HepG2 (cell line): ENCODE results near the gene CNOT1. TPM values are rescaled to one million over a fixed set of nuclear protein-coding genes. Genes with fewer than 3 reads are reported as not detected.

ENCODE experiments used
- GFI1 ChIP-seq: sonication (generic); formaldehyde crosslinking; IDR thresholded peaks from 2 replicates; pipeline ENCODE4 v1.5.0; 2020; ENCODE audit warnings: missing genetic modification reagents, mild to moderate bottlenecking, borderline replicate concordance
- HIVEP1 ChIP-seq: sonication (generic); formaldehyde crosslinking; IDR thresholded peaks from 2 replicates; pipeline ENCODE4 v1.4.0; 2020; ENCODE audit warnings: mild to moderate bottlenecking, missing genetic modification reagents
- IRF9 ChIP-seq: sonication (generic); formaldehyde crosslinking; IDR thresholded peaks from 2 replicates; pipeline ENCODE4 v1.8.0; 2022; ENCODE audit warnings: missing genetic modification reagents, mild to moderate bottlenecking, borderline replicate concordance
- MTF2 ChIP-seq: sonication (generic); formaldehyde crosslinking; IDR thresholded peaks from 2 replicates; pipeline ENCODE4 v1.5.0; 2020; ENCODE audit warnings: missing genetic modification reagents, borderline replicate concordance
- NFATC3 ChIP-seq: sonication (generic); formaldehyde crosslinking; IDR thresholded peaks from 2 replicates; pipeline ENCODE4 v1.5.1; 2020; ENCODE audit warnings: mild to moderate bottlenecking, missing genetic modification reagents
- NONO ChIP-seq, 2 experiments: fragments of 450-650 bp in 1 of 2; sonication (generic) in 1 of 2; formaldehyde crosslinking in 1 of 2; IDR thresholded peaks in 1 of 2; conservative IDR thresholded peaks in 1 of 2; 2 replicates each; pipeline versions ENCODE4 v1.6.1 to v1.8.0; 2017 to 2022; ENCODE audit warnings: mild to moderate bottlenecking in 1 of 2, missing genetic modification reagents in 1 of 2, moderate library complexity in 1 of 2
- NR2C2 ChIP-seq: sonication (generic); formaldehyde crosslinking; IDR thresholded peaks from 2 replicates; pipeline ENCODE4 v1.4.0; 2020; ENCODE audit warnings: missing genetic modification reagents, mild to moderate bottlenecking, moderate library complexity, borderline replicate concordance
- NR2F6 ChIP-seq, 2 experiments: IDR thresholded peaks; 2 replicates each; pipeline ENCODE4 v1.6.1; 2016; ENCODE audit warnings: antibody characterized with exemption in 1 of 2, mild to moderate bottlenecking in 1 of 2
- POGK ChIP-seq: sonication (generic); formaldehyde crosslinking; conservative IDR thresholded peaks from 2 replicates; pipeline ENCODE4 v1.8.0; 2022; ENCODE audit warnings: mild to moderate bottlenecking, moderate library complexity, missing genetic modification reagents
- SP5 ChIP-seq: IDR thresholded peaks from 2 replicates; pipeline ENCODE4 v1.6.1; 2016; ENCODE audit warnings: low read depth, borderline replicate concordance
- ZNF431 ChIP-seq: sonication (generic); formaldehyde crosslinking; IDR thresholded peaks from 2 replicates; pipeline ENCODE4 v1.9.0; 2022; ENCODE audit warnings: missing genetic modification reagents, low read depth, mild to moderate bottlenecking, borderline replicate concordance
- ZNF503 ChIP-seq: sonication (generic); formaldehyde crosslinking; IDR thresholded peaks from 2 replicates; pipeline ENCODE4 v1.4.0; 2020; ENCODE audit warnings: missing genetic modification reagents
- ZNF687 ChIP-seq: sonication (generic); formaldehyde crosslinking; IDR thresholded peaks from 2 replicates; pipeline ENCODE4 v1.5.1; 2020; ENCODE audit warnings: mild to moderate bottlenecking, missing genetic modification reagents, moderate library complexity
- ZNF691 ChIP-seq: sonication (generic); formaldehyde crosslinking; IDR thresholded peaks from 2 replicates; pipeline ENCODE4 v1.4.0; 2020; ENCODE audit warnings: missing genetic modification reagents, low read depth, mild to moderate bottlenecking, borderline replicate concordance
- ZNF7 ChIP-seq: IDR thresholded peaks from 2 replicates; pipeline ENCODE4 v1.6.1; 2016; ENCODE audit warnings: missing biosample characterization, missing genetic modification reagents
- ZNF841 ChIP-seq: sonication (generic); formaldehyde crosslinking; IDR thresholded peaks from 2 replicates; pipeline ENCODE4 v1.8.1; 2023; ENCODE audit warnings: missing genetic modification reagents, borderline replicate concordance
- polyA plus RNA-seq, 8 experiments: library from polyadenylated mRNA; depleted of rRNA in 3 of 8; stranded (reverse) in 7 of 8; unstranded in 1 of 8; fragments of >200 nt; fragmentation: Illumina TruSeq in 4 of 8; extraction: Trizol in 4 of 8; gene quantifications; 2 replicates each; pipeline versions ENCODE4 v1.2.1 to v1.2.3, GENCODE V29; 2011 to 2016; ENCODE audit warnings: low read depth in 4 of 8, missing spikeins in 1 of 8, mixed read lengths in 1 of 8; ENCODE audit not compliant: insufficient read depth in 1 of 8
- total RNA-seq, 5 experiments: library from RNA; depleted of rRNA; stranded (reverse); fragments of >200 nt; fragmentation: Illumina TruSeq; extraction: Trizol; gene quantifications; 2 replicates each; pipeline ENCODE4 v1.2.3, GENCODE V29; 2016; ENCODE audit warnings: low read depth in 1 of 5

Gene CNOT1
- total and polyA plus RNA-seq, 2 of the 13 experiments (the other 11 are each of a cell fraction or from before 2014, with no cell fraction given), result 188 to 232 TPM

- TF ChIP-seq ZNF431 (CRISPR knock-in tag), result 0 out of 2 replicates have a peak, but pooled peaks have one; percentile 8
- TF ChIP-seq ZNF7 (CRISPR knock-in tag), result 0 out of 2 replicates have a peak, but pooled peaks have one; percentile 2
- TF ChIP-seq NR2C2 (CRISPR knock-in tag), result no peak
- 0 out of 2 replicates have a peak, but pooled peaks have one; percentile 25 for TF ChIP-seq IRF9 (CRISPR knock-in tag)
- TF ChIP-seq GFI1 (CRISPR knock-in tag), result no peak
- no peak for TF ChIP-seq ZNF503 (CRISPR knock-in tag)
- TF ChIP-seq SP5, result no peak; the same call in 1 of the 2 replicates
- peak; percentile 58; the same call in 1 of the 2 replicates for TF ChIP-seq HIVEP1
- TF ChIP-seq POGK, result peak; percentile 79; the same call in 1 of the 2 replicates
- TF ChIP-seq NFATC3, result 0 out of 2 replicates have a peak, but pooled peaks have one; percentile 24
- TF ChIP-seq ZNF841 (CRISPR knock-in tag), result 0 out of 2 replicates have a peak, but pooled peaks have one; percentile 17
- no peak for TF ChIP-seq NR2F6 (IDR thresholded peaks at IDR 0.05)
- peak; percentile 44; the same call in 1 of the 2 replicates for TF ChIP-seq NR2F6 (CRISPR knock-in tag; IDR thresholded peaks at IDR 0.05)
- no peak for TF ChIP-seq MTF2 (CRISPR knock-in tag)
- peak; percentile 11; the same call in 1 of the 2 replicates for TF ChIP-seq ZNF691 (CRISPR knock-in tag)
- TF ChIP-seq NONO (IDR thresholded peaks at IDR 0.05), result no peak
- peak; percentile 80; the same call in 1 of the 2 replicates for TF ChIP-seq NONO (CRISPR knock-in tag; conservative IDR thresholded peaks at IDR 0.05)
- TF ChIP-seq ZNF687 (CRISPR knock-in tag), result peak; percentile 11; the same call in 1 of the 2 replicates
Observed at GRCh38 chr16:58515871-58516767, 113.5 kb downstream of the CNOT1 start (continued).
